GM23338 (cell line): Measurements from ENCODE around the gene PSMB8. TPM values are rescaled to one million over a fixed set of nuclear protein-coding genes. Genes with fewer than 3 reads are reported as not detected.

Source experiments
- ATAC-seq: fragments of 200-7000 bp; cut with Tn5 transposase; 3 replicates; pipeline ENCODE4 v1.9.1; 2020
- DNase-seq: peaks from one replicate; pipeline ENCODE4 v3.0.0-alpha.2; 2015; ENCODE audit warnings: low spot score
- H2AFZ ChIP-seq: fragments of 200-600 bp; sonication (generic); 2 replicates; pipeline ENCODE4 v1.8.0; 2016; ENCODE audit warnings: antibody characterized with exemption, mild to moderate bottlenecking, moderate library complexity
- H3F3A ChIP-seq: fragments of 200-600 bp; sonication (generic); replicated peaks from 2 replicates; pipeline ENCODE4 v1.8.0; 2017; ENCODE audit warnings: antibody characterized with exemption, mixed run types, low read depth
- H3K27ac ChIP-seq: fragments of 200-600 bp; sonication (generic); 2 replicates; pipeline ENCODE4 v1.6.1; 2016; ENCODE audit warnings: low read depth
- H3K27me3 ChIP-seq: fragments of 200-600 bp; sonication (generic); 2 replicates; pipeline ENCODE4 v1.8.0; 2016; ENCODE audit warnings: mild to moderate bottlenecking, mixed run types, moderate library complexity; ENCODE audit not compliant: insufficient read depth
- H3K36me3 ChIP-seq: fragments of 200-600 bp; sonication (generic); 2 replicates; pipeline ENCODE4 v1.8.0; 2016; ENCODE audit warnings: mild to moderate bottlenecking; ENCODE audit not compliant: insufficient read depth
- H3K4me1 ChIP-seq: fragments of 200-600 bp; sonication (generic); 2 replicates; pipeline ENCODE4 v1.8.0; 2016; ENCODE audit warnings: mild to moderate bottlenecking, moderate library complexity; ENCODE audit not compliant: insufficient read depth
- H3K4me2 ChIP-seq: fragments of 200-600 bp; sonication (generic); 2 replicates; pipeline ENCODE4 v1.7.1; 2017; ENCODE audit warnings: mixed run types
- H3K4me3 ChIP-seq: fragments of 200-600 bp; sonication (generic); 2 replicates; pipeline ENCODE4 v1.6.1; 2016; ENCODE audit warnings: mixed run types
- H3K79me2 ChIP-seq: fragments of 200-600 bp; sonication (generic); replicated peaks from 2 replicates; pipeline ENCODE4 v1.8.0; 2017; ENCODE audit warnings: mild to moderate bottlenecking; ENCODE audit not compliant: insufficient read depth
- H3K9me2 ChIP-seq: fragments of 200-600 bp; sonication (generic); 2 replicates; pipeline ENCODE4 v1.8.0; 2017; ENCODE audit not compliant: insufficient read depth
- H4K20me1 ChIP-seq: fragments of 200-600 bp; sonication (generic); replicated peaks from 2 replicates; pipeline ENCODE4 v1.8.0; 2017; ENCODE audit warnings: mild to moderate bottlenecking; ENCODE audit not compliant: insufficient read depth
- H3K27ac Mint-ChIP-seq: 2 replicates; pipeline ENCODE4 v1.8.0; 2020; ENCODE audit warnings: inconsistent platforms, mild to moderate bottlenecking, moderate library complexity, mixed read lengths
- H3K27me3 Mint-ChIP-seq: 3 replicates; pipeline ENCODE4 v1.8.0; 2022; ENCODE audit warnings: low read depth, mild to moderate bottlenecking, moderate library complexity, mixed read lengths, inconsistent platforms; ENCODE audit not compliant: insufficient read depth, poor library complexity
- H3K36me3 Mint-ChIP-seq: 3 replicates; pipeline ENCODE4 v1.8.0; 2021; ENCODE audit warnings: low read depth, mild to moderate bottlenecking, inconsistent platforms, moderate library complexity, mixed read lengths
- H3K4me1 Mint-ChIP-seq: 3 replicates; pipeline ENCODE4 v1.8.0; 2020; ENCODE audit warnings: mild to moderate bottlenecking, inconsistent platforms, mixed read lengths
- H3K4me3 Mint-ChIP-seq: 3 replicates; pipeline ENCODE4 v1.8.0; 2021; ENCODE audit warnings: moderate library complexity, mild to moderate bottlenecking, inconsistent platforms, mixed read lengths
- H3K9me3 Mint-ChIP-seq: 3 replicates; pipeline ENCODE4 v1.8.0; 2020; ENCODE audit warnings: moderate library complexity, mild to moderate bottlenecking, inconsistent platforms, mixed read lengths
- CREB1 ChIP-seq: fragments of 250-450 bp; sonication (Bioruptor Pico); IDR thresholded peaks from 2 replicates; pipeline ENCODE4 v1.5.0; 2020; ENCODE audit warnings: low read depth, mild to moderate bottlenecking, moderate library complexity
- EZH2 ChIP-seq: fragments of 200-600 bp; sonication (generic); IDR thresholded peaks from one replicate; pipeline ENCODE4 v1.8.0; 2017; ENCODE audit warnings: antibody characterized with exemption, mild to moderate bottlenecking, low read depth; ENCODE audit not compliant: unreplicated experiment
- EZH2phosphoT487 ChIP-seq: fragments of 200-600 bp; sonication (generic); IDR thresholded peaks from one replicate; pipeline ENCODE4 v1.8.1; 2018; ENCODE audit warnings: antibody characterized with exemption; ENCODE audit not compliant: unreplicated experiment
- JUNB ChIP-seq: IDR thresholded peaks from one replicate; pipeline ENCODE4 v1.6.1; 2016; ENCODE audit warnings: antibody characterized with exemption; ENCODE audit not compliant: unreplicated experiment
- NANOG ChIP-seq: IDR thresholded peaks from 2 replicates; pipeline ENCODE4 v1.6.1; 2016; ENCODE audit warnings: antibody characterized with exemption, borderline replicate concordance
- POLR2AphosphoS5 ChIP-seq: IDR thresholded peaks from 2 replicates; pipeline ENCODE4 v1.6.1; 2016; ENCODE audit warnings: antibody characterized with exemption, low read depth
- STAT1 ChIP-seq: IDR thresholded peaks from one replicate; pipeline ENCODE4 v1.6.1; 2016; ENCODE audit warnings: antibody characterized with exemption; ENCODE audit not compliant: unreplicated experiment
- ZNF114 ChIP-seq: fragments of 250-450 bp; sonication (Bioruptor Pico); IDR thresholded peaks from 2 replicates; pipeline ENCODE4 v1.5.0; 2020; ENCODE audit warnings: mild to moderate bottlenecking, moderate library complexity
- ZNF331 ChIP-seq: fragments of 250-450 bp; sonication (Bioruptor Pico); IDR thresholded peaks from 2 replicates; pipeline ENCODE4 v1.5.0; 2020; ENCODE audit warnings: low read depth, mild to moderate bottlenecking, moderate library complexity
- polyA plus RNA-seq: library from polyadenylated mRNA; unstranded; fragments of >200 nt; fragmentation: Nextera tagmentation; extraction: Ambion mirVana; gene quantifications from 2 replicates; pipeline ENCODE4 v1.2.1, GENCODE V29; 2016
- total RNA-seq: library from RNA; depleted of rRNA; stranded (reverse); fragments of >200 nt; shearing (Covaris generic); gene quantifications from 2 replicates; pipeline ENCODE4 v1.2.3, GENCODE V29; 2014
- TF ChIP-seq, protein P1 (sequence below): fragments of 250-450 bp; sonication (Bioruptor Pico); IDR thresholded peaks from 2 replicates; pipeline ENCODE4 v1.5.0; 2020; ENCODE audit warnings: mild to moderate bottlenecking, moderate library complexity
- TF ChIP-seq, protein P2 (sequence below), 2 experiments: fragments of 200-600 bp in 1 of 2; sonication (generic) in 1 of 2; conservative IDR thresholded peaks; 2 replicates each; pipeline versions ENCODE4 v1.5.1 to v1.6.1; 2016 to 2017; ENCODE audit warnings: antibody characterized with exemption in 2 of 2, low read depth in 2 of 2, mild to moderate bottlenecking in 2 of 2, moderate library complexity in 1 of 2
- TF ChIP-seq, protein P3 (sequence below): IDR thresholded peaks from 2 replicates; pipeline ENCODE4 v1.6.1; 2016; ENCODE audit warnings: antibody characterized with exemption
- TF ChIP-seq, protein P4 (sequence below): IDR thresholded peaks from one replicate; pipeline ENCODE4 v1.6.1; 2018; ENCODE audit warnings: antibody characterized with exemption; ENCODE audit not compliant: unreplicated experiment

The PSMB8 gene
- total and polyA plus RNA-seq, 2 experiments from 2014 or later, result 16.5 to 27.6 TPM

DNA sequence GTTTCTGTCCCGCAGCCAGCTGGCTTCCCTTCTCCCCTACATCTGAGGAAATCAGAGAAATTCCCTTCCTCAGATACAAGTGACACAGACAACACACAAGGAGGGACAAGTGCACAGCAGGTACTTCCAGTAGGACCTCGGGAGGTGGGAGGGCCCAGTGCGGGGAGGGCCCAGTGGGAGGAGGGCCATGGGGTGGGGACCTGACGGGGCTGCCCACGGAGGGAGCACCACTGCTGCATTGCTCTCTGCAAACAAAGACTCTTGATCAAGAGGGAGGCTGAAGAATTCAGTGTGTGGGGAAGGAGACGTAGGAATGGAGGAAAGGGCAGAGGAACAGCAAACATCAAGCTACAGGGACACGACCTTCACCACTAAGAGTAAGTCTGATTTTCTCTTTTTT lies 14.4 kb downstream of the PSMB8 start (continued):
- TF ChIP-seq, protein P1, sequence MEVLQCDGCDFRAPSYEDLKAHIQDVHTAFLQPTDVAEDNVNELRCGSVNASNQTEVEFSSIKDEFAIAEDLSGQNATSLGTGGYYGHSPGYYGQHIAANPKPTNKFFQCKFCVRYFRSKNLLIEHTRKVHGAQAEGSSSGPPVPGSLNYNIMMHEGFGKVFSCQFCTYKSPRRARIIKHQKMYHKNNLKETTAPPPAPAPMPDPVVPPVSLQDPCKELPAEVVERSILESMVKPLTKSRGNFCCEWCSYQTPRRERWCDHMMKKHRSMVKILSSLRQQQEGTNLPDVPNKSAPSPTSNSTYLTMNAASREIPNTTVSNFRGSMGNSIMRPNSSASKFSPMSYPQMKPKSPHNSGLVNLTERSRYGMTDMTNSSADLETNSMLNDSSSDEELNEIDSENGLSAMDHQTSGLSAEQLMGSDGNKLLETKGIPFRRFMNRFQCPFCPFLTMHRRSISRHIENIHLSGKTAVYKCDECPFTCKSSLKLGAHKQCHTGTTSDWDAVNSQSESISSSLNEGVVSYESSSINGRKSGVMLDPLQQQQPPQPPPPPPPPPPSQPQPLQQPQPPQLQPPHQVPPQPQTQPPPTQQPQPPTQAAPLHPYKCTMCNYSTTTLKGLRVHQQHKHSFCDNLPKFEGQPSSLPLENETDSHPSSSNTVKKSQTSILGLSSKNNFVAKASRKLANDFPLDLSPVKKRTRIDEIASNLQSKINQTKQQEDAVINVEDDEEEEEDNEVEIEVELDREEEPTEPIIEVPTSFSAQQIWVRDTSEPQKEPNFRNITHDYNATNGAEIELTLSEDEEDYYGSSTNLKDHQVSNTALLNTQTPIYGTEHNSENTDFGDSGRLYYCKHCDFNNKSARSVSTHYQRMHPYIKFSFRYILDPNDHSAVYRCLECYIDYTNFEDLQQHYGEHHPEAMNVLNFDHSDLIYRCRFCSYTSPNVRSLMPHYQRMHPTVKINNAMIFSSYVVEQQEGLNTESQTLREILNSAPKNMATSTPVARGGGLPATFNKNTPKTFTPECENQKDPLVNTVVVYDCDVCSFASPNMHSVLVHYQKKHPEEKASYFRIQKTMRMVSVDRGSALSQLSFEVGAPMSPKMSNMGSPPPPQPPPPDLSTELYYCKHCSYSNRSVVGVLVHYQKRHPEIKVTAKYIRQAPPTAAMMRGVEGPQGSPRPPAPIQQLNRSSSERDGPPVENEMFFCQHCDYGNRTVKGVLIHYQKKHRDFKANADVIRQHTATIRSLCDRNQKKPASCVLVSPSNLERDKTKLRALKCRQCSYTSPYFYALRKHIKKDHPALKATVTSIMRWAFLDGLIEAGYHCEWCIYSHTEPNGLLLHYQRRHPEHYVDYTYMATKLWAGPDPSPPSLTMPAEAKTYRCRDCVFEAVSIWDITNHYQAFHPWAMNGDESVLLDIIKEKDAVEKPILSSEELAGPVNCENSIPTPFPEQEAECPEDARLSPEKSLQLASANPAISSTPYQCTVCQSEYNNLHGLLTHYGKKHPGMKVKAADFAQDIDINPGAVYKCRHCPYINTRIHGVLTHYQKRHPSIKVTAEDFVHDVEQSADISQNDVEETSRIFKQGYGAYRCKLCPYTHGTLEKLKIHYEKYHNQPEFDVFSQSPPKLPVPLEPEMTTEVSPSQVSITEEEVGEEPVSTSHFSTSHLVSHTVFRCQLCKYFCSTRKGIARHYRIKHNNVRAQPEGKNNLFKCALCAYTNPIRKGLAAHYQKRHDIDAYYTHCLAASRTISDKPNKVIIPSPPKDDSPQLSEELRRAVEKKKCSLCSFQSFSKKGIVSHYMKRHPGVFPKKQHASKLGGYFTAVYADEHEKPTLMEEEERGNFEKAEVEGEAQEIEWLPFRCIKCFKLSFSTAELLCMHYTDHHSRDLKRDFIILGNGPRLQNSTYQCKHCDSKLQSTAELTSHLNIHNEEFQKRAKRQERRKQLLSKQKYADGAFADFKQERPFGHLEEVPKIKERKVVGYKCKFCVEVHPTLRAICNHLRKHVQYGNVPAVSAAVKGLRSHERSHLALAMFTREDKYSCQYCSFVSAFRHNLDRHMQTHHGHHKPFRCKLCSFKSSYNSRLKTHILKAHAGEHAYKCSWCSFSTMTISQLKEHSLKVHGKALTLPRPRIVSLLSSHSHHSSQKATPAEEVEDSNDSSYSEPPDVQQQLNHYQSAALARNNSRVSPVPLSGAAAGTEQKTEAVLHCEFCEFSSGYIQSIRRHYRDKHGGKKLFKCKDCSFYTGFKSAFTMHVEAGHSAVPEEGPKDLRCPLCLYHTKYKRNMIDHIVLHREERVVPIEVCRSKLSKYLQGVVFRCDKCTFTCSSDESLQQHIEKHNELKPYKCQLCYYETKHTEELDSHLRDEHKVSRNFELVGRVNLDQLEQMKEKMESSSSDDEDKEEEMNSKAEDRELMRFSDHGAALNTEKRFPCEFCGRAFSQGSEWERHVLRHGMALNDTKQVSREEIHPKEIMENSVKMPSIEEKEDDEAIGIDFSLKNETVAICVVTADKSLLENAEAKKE, result no peak
- no peak for TF ChIP-seq POLR2AphosphoS5

DNA sequence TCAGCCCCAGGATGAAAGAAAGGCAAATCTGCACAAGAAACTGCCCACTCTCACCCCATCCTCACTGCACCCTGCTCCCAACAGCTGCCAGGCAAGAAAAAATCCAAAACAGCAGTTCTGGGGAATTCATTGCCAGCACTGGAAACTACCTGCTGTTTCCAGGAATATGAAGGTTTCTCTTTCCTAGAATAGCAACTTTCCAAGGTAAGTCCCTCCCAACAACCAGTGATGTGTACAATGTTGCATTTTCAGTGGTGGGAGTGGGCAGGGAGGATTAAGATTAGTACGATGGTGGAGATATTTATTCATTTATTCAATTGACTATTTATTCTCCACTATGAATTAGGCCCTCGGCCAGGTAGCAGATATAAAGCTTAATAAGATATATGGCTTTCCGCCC lies 16.8 kb downstream of the PSMB8 start:
- Histone ChIP-seq H3K36me3 (0 out of 2 replicates have a peak, but pooled peaks cover 3% of the 10 kb centered on the region), H2AFZ (no peak overlapping the region), H3K27ac (no peak overlapping the region), H3K4me1 (no peaks in the 10 kb centered on the region), H4K20me1 (0 out of 2 replicates have a peak, but pooled peaks cover 6% of the 10 kb centered on the region), H3K79me2 (no peaks in the 10 kb centered on the region), H3K4me3 (no peak overlapping the region), H3F3A (no peaks in the 10 kb centered on the region), H3K4me2 (no peak overlapping the region), H3K9me2 (no peaks in the 10 kb centered on the region), H3K27me3 (no peaks in the 10 kb centered on the region)
- H3K4me3 Mint-ChIP-seq, result no peak overlapping the region
- no peak for ATAC-seq
- no peak overlapping the region for H3K27ac Mint-ChIP-seq
- H3K9me3 Mint-ChIP-seq, result no peaks in the 10 kb centered on the region
- H3K4me1 Mint-ChIP-seq, result peaks cover 11% of the 10 kb centered on the region; the same call in 2 of the 3 replicates
- H3K27me3 Mint-ChIP-seq, result no peaks in the 10 kb centered on the region
- DNase-seq, result no peak
- H3K36me3 Mint-ChIP-seq, result peaks cover 3% of the 10 kb centered on the region; the same call in 1 of the 3 replicates
- TF ChIP-seq JUNB, result no peak
- TF ChIP-seq, protein P2, sequence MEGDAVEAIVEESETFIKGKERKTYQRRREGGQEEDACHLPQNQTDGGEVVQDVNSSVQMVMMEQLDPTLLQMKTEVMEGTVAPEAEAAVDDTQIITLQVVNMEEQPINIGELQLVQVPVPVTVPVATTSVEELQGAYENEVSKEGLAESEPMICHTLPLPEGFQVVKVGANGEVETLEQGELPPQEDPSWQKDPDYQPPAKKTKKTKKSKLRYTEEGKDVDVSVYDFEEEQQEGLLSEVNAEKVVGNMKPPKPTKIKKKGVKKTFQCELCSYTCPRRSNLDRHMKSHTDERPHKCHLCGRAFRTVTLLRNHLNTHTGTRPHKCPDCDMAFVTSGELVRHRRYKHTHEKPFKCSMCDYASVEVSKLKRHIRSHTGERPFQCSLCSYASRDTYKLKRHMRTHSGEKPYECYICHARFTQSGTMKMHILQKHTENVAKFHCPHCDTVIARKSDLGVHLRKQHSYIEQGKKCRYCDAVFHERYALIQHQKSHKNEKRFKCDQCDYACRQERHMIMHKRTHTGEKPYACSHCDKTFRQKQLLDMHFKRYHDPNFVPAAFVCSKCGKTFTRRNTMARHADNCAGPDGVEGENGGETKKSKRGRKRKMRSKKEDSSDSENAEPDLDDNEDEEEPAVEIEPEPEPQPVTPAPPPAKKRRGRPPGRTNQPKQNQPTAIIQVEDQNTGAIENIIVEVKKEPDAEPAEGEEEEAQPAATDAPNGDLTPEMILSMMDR (conservative IDR thresholded peaks at IDR 0.05; ENCODE audit: low read depth in 2 of 2), result no peak
- TF ChIP-seq ZNF331, result no peak
- TF ChIP-seq CREB1 (CRISPR knock-in tag), result no peak
- no peak for TF ChIP-seq EZH2
- no peak for TF ChIP-seq STAT1
- TF ChIP-seq POLR2AphosphoS5, result no peak
- no peak for TF ChIP-seq ZNF114 (CRISPR knock-in tag)
- TF ChIP-seq EZH2phosphoT487, result no peak
- TF ChIP-seq NANOG, result no peak
- TF ChIP-seq, protein P3, sequence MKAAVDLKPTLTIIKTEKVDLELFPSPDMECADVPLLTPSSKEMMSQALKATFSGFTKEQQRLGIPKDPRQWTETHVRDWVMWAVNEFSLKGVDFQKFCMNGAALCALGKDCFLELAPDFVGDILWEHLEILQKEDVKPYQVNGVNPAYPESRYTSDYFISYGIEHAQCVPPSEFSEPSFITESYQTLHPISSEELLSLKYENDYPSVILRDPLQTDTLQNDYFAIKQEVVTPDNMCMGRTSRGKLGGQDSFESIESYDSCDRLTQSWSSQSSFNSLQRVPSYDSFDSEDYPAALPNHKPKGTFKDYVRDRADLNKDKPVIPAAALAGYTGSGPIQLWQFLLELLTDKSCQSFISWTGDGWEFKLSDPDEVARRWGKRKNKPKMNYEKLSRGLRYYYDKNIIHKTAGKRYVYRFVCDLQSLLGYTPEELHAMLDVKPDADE, result no peak
- TF ChIP-seq, protein P4, sequence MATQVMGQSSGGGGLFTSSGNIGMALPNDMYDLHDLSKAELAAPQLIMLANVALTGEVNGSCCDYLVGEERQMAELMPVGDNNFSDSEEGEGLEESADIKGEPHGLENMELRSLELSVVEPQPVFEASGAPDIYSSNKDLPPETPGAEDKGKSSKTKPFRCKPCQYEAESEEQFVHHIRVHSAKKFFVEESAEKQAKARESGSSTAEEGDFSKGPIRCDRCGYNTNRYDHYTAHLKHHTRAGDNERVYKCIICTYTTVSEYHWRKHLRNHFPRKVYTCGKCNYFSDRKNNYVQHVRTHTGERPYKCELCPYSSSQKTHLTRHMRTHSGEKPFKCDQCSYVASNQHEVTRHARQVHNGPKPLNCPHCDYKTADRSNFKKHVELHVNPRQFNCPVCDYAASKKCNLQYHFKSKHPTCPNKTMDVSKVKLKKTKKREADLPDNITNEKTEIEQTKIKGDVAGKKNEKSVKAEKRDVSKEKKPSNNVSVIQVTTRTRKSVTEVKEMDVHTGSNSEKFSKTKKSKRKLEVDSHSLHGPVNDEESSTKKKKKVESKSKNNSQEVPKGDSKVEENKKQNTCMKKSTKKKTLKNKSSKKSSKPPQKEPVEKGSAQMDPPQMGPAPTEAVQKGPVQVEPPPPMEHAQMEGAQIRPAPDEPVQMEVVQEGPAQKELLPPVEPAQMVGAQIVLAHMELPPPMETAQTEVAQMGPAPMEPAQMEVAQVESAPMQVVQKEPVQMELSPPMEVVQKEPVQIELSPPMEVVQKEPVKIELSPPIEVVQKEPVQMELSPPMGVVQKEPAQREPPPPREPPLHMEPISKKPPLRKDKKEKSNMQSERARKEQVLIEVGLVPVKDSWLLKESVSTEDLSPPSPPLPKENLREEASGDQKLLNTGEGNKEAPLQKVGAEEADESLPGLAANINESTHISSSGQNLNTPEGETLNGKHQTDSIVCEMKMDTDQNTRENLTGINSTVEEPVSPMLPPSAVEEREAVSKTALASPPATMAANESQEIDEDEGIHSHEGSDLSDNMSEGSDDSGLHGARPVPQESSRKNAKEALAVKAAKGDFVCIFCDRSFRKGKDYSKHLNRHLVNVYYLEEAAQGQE, result no peak
